Tibial nerve (tissue), 3 donors: ENCODE measurements around the gene OR1C1.

ENCODE experiments used
- CTCF ChIP-seq, 5 experiments: fragments of 200-600 bp in 3 of 5; fragments of 450-650 bp in 2 of 5; sonication (generic) in 3 of 5; IDR thresholded peaks; one replicate each; pipeline ENCODE4 v1.5.1; 2016 to 2019; ENCODE audit warnings: antibody characterized with exemption in 5 of 5, mild to moderate bottlenecking in 3 of 5, moderate library complexity in 2 of 5
- POLR2A ChIP-seq, 2 donors: fragments of 450-650 bp; IDR thresholded peaks; one replicate each; pipeline ENCODE4 v1.6.1; 2017; ENCODE audit warnings: antibody characterized with exemption in 2 of 2, mild to moderate bottlenecking in 2 of 2, moderate library complexity in 2 of 2

DNA sequence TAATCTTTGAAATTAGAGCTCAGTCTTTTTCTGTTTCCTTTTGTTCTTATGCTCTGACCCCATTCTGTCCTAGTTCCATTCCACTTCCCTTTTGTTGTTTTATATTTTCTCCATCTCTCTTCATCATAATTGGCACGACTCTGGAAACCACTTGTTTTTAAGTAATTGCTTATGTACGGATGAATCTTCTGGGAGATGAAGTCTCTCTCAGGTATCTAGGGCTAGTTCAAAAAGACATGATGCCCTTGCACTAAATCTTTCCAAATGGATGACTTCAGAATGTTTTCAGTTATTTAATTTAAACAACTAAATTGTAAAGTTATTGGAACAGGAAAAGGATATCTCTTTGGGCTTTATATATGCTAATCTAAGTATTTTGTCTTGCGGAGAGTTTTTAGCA lies 43.8 kb downstream of the OR1C1 start, which contains the start of gene OR6F1:
- TF ChIP-seq POLR2A (IDR thresholded peaks at IDR 0.05) (no peak), CTCF (IDR thresholded peaks at IDR 0.05) (no peak)
